Activated CD4-positive, CD25-positive, alpha-beta regulatory T cell treated with anti-CD3 and anti-CD28 coated beads, Interleukin-2, amount 50 U/mL, for 16 hours (primary cell): ENCODE results near the gene A1BG.
"Not testable (repeated sequence)": the region's sequence is repeated elsewhere in the genome, so short reads cannot be mapped to it uniquely, and the experiment has no call there.

ENCODE experiments used
- DNase-seq: peaks from one replicate; pipeline ENCODE4 v3.0.0-alpha.2; 2020; ENCODE audit warnings: low read depth, low spot score

A1BG gene

GRCh38 chr19:58386576-58387337, 33.5 kb upstream of the A1BG start, which contains the start of gene RPS5:
Gene RPS5, plus strand, starts transcription at chr19:58387269. Its CDS starts 869 bp downstream, at chr19:58388138.
- DNase-seq = peak; percentile 97

GRCh38 chr19:58385891-58386575, 32.7 kb upstream of the A1BG start:
- DNase-seq = no peak

GRCh38 chr19:58385313-58385890, 32.1 kb upstream of the A1BG start:
- DNase-seq = no peak

GRCh38 chr19:58382997-58383603, 29.8 kb upstream of the A1BG start:
- no peak for DNase-seq

- DNase-seq = no peak
These were observed 28.3 kb upstream of the A1BG start for GRCh38 chr19:58381460-58382212.

GRCh38 chr19:58380662-58381459, 27.6 kb upstream of the A1BG start, which contains the start of gene ZNF837:
Gene ZNF837, minus strand, starts transcription at chr19:58381030. Its CDS starts 11,698 bp downstream, at chr19:58369332.
- DNase-seq = peak; percentile 97

GRCh38 chr19:58380037-58380661, 26.9 kb upstream of the A1BG start:
- DNase-seq = no peak

GRCh38 chr19:58379246-58379645, 26.0 kb upstream of the A1BG start:
- no peak for DNase-seq

GRCh38 chr19:58376724-58377123, 23.4 kb upstream of the A1BG start:
- not testable (repeated sequence) for DNase-seq

GRCh38 chr19:58374200-58374599, 20.9 kb upstream of the A1BG start:
- no peak for DNase-seq

GRCh38 chr19:58372311-58373133, 19.2 kb upstream of the A1BG start:
- no peak for DNase-seq

- DNase-seq = no peak
These were observed 15.5 kb upstream of the A1BG start for GRCh38 chr19:58368561-58369360.

GRCh38 chr19:58367698-58368454, 14.6 kb upstream of the A1BG start:
- no peak for DNase-seq

GRCh38 chr19:58366585-58367430, 13.5 kb upstream of the A1BG start:
- DNase-seq = no peak

GRCh38 chr19:58364146-58364545, 10.9 kb upstream of the A1BG start:
- DNase-seq = no peak

- peak; percentile 89 for DNase-seq
These were observed 9.1 kb upstream of the A1BG start, which contains the start of gene ZNF497 for GRCh38 chr19:58362272-58362994. Gene ZNF497, minus strand, starts transcription at chr19:58362751. Its CDS starts 5,116 bp downstream, at chr19:58357635.
